ENCODE measurements around the gene HARS1. TPM values are rescaled to one million over a fixed set of nuclear protein-coding genes. Genes with fewer than 3 reads are reported as not detected.
"Not testable (repeated sequence)": the region's sequence is repeated elsewhere in the genome, so short reads cannot be mapped to it uniquely, and the experiment has no call there.

HARS1 gene
- total and polyA plus RNA-seq, 2 of the 13 experiments (the other 11 are each of a cell fraction or from before 2014, with no cell fraction given): 36.9 to 66.2 TPM

DNA sequence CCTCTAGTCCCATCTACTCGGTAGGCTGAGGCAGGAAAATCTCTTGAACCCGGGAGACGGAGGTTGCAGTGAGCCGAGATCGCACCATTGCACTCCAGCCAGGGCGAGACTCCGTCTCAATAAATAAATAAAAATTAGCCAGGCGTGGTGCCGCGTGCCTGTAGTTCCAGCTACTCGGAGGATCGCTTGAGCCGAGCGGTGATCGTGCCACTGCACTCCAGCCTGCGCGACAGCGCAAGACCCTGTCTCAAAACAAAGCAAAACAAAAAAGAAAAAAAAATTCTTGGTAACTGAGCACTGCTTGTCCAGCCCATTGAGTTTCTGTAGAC, 27.2 kb downstream of the HARS1 start:
- Histone ChIP-seq H3K79me2 (ENCODE audit: insufficient read depth, low read length) (peaks cover 22% of the 10 kb centered on the region), H2AFZ (ENCODE audit: low read length) (no peak overlapping the region), H4K20me1 (ENCODE audit: insufficient read depth, low read length) (no peaks in the 10 kb centered on the region), H3K27ac (ENCODE audit: extremely low read length, insufficient read depth, low read length) (peak overlapping the region; percentile 76), H3K27me3 (ENCODE audit: control insufficient read depth in 1 of 2, insufficient read depth in 2 of 2, low read length in 2 of 2) (no peaks in the 10 kb centered on the region; a peak in 1 of 5 replicates), H3K4me1 (ENCODE audit: insufficient read depth, low read length) (peaks cover 28% of the 10 kb centered on the region), H3K9ac (ENCODE audit: insufficient read depth, low read depth, low read length) (peak overlapping the region; percentile 82), H3K4me2 (ENCODE audit: low read depth, low read length) (peak overlapping the region; percentile 82), H3K9me3 (ENCODE audit: low read length) (no peaks in the 10 kb centered on the region), H3K4me3 (replicated peaks in 1 of 3; ENCODE audit: insufficient read depth in 1 of 3, low read depth in 2 of 3, low read length in 3 of 3) (peak overlapping the region; percentile 75 to 100 (median 91); a peak in 5 of 6 replicates), H3K36me3 (replicated peaks in 1 of 2; ENCODE audit: control insufficient read depth in 1 of 2, insufficient read depth in 2 of 2, low read length in 2 of 2) (peaks cover 32 to 60% of the 10 kb centered on the region in 2 experiments; a peak in 4 of 5 replicates)
- intact Hi-C loops (cut with micrococcal nuclease; ENCODE audit: unreplicated experiment) (loop anchor here (1.0 kb wide), 2 partner anchors 27 to 89 kb away; partner anchors contain the start of genes HARS1 and HARS2), in situ Hi-C loops (cut with HindIII; ENCODE audit: extremely low pct_ligation_motif_present, low pct_unique_long_range_greater_than_20kb) (no loop called here)
- no TSS peak for BruUV-seq (replicated peaks)
- FAIRE-seq (no peak), DNase-seq (ENCODE audit: low spot score) (no peak), ATAC-seq (no peak)
- CTCF ChIA-PET (ENCODE audit: low intra/inter-chr PET ratio, low total read pairs): no interaction called here
- POLR2A ChIA-PET: interaction anchor here (1.0 to 4.9 kb wide), 8 partner anchors 17 to 116 kb away, joined by 3 to 48 read pairs (median 5); partner anchors contain the start of genes EIF4EBP3, HARS1, HARS2 and IK
- 65% methylated on average over 18 of the region's 18 CpGs for WGBS (ENCODE audit: low lambda C conversion rate)
- TF ChIP-seq, protein P1, sequence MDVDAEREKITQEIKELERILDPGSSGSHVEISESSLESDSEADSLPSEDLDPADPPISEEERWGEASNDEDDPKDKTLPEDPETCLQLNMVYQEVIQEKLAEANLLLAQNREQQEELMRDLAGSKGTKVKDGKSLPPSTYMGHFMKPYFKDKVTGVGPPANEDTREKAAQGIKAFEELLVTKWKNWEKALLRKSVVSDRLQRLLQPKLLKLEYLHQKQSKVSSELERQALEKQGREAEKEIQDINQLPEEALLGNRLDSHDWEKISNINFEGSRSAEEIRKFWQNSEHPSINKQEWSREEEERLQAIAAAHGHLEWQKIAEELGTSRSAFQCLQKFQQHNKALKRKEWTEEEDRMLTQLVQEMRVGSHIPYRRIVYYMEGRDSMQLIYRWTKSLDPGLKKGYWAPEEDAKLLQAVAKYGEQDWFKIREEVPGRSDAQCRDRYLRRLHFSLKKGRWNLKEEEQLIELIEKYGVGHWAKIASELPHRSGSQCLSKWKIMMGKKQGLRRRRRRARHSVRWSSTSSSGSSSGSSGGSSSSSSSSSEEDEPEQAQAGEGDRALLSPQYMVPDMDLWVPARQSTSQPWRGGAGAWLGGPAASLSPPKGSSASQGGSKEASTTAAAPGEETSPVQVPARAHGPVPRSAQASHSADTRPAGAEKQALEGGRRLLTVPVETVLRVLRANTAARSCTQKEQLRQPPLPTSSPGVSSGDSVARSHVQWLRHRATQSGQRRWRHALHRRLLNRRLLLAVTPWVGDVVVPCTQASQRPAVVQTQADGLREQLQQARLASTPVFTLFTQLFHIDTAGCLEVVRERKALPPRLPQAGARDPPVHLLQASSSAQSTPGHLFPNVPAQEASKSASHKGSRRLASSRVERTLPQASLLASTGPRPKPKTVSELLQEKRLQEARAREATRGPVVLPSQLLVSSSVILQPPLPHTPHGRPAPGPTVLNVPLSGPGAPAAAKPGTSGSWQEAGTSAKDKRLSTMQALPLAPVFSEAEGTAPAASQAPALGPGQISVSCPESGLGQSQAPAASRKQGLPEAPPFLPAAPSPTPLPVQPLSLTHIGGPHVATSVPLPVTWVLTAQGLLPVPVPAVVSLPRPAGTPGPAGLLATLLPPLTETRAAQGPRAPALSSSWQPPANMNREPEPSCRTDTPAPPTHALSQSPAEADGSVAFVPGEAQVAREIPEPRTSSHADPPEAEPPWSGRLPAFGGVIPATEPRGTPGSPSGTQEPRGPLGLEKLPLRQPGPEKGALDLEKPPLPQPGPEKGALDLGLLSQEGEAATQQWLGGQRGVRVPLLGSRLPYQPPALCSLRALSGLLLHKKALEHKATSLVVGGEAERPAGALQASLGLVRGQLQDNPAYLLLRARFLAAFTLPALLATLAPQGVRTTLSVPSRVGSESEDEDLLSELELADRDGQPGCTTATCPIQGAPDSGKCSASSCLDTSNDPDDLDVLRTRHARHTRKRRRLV (CRISPR knock-in tag; IDR thresholded peaks at IDR 0.05): no peak
- no peak for TF ChIP-seq ISX (CRISPR knock-in tag; conservative IDR thresholded peaks at IDR 0.05)
- no peak for TF ChIP-seq ZMAT5 (CRISPR knock-in tag; IDR thresholded peaks at IDR 0.05; ENCODE audit: borderline replicate concordance, low read depth)
- TF ChIP-seq FOXJ3 (CRISPR knock-in tag; IDR thresholded peaks at IDR 0.05; ENCODE audit: borderline replicate concordance): 0 out of 2 replicates have a peak, but pooled peaks have one; percentile 27
- peak; percentile 6; the same call in 1 of the 2 replicates for TF ChIP-seq THAP7 (CRISPR knock-in tag; IDR thresholded peaks at IDR 0.05)

DNA sequence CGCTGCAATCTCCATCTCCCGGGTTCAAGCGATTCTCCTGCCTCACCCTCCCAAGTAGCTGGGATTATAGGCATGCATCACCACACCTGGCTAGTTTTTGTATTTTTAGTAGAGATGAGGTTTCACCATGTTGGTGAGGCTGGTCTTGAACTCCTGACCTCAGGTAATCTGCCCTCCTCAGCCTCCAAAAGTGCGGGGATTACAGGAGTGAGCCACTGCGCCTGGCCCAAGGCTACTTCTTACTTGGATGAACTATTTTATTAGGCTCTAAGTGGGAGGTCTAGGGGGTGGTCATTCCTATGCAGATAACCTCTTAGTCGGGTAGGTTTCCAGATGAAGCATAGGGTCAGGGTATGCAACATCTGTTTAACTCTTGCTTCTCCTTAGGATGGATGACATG, 30.8 kb downstream of the HARS1 start:
- BruUV-seq (replicated peaks); H3K27ac ChIP-seq (ENCODE audit: extremely low read length, insufficient read depth, low read length); H2AFZ ChIP-seq (ENCODE audit: low read length); FAIRE-seq; H3K27me3 ChIP-seq (ENCODE audit: control insufficient read depth in 1 of 2, insufficient read depth in 2 of 2, low read length in 2 of 2); intact Hi-C loops (cut with micrococcal nuclease; ENCODE audit: unreplicated experiment); H4K20me1 ChIP-seq (ENCODE audit: insufficient read depth, low read length); H3K9me3 ChIP-seq (ENCODE audit: low read length); CTCF ChIA-PET (ENCODE audit: low intra/inter-chr PET ratio, low total read pairs); in situ Hi-C loops (cut with HindIII; ENCODE audit: extremely low pct_ligation_motif_present, low pct_unique_long_range_greater_than_20kb); H3K4me3 ChIP-seq (replicated peaks in 1 of 3; ENCODE audit: insufficient read depth in 1 of 3, low read depth in 2 of 3, low read length in 3 of 3); H3K4me2 ChIP-seq (ENCODE audit: low read depth, low read length); DNase-seq (ENCODE audit: low spot score); H3K79me2 ChIP-seq (ENCODE audit: insufficient read depth, low read length); ATAC-seq; H3K9ac ChIP-seq (ENCODE audit: insufficient read depth, low read depth, low read length): not testable (repeated sequence)
- 98% methylated on average over 6 of the region's 6 CpGs for WGBS (ENCODE audit: low lambda C conversion rate)
- POLR2A ChIA-PET: interaction anchor here (0.9 kb wide), 1 partner anchor 13 kb away, joined by 3 read pairs; the partner anchor contains the start of genes IK and NDUFA2
- Histone ChIP-seq H3K4me1 (ENCODE audit: insufficient read depth, low read length) (peaks cover 11% of the 10 kb centered on the region), H3K36me3 (replicated peaks in 1 of 2; ENCODE audit: control insufficient read depth in 1 of 2, insufficient read depth in 2 of 2, low read length in 2 of 2) (peaks cover 38 to 68% of the 10 kb centered on the region in 2 experiments)
